DMS 273 treated with DMSO at 0.1 percent for 48 hours (cell line): ENCODE data around the gene PCGF6.
A peak's percentile ranks its signal among the peaks of the same experiment; 100 is the strongest.
"Not testable (repeated sequence)": the region's sequence is repeated elsewhere in the genome, so short reads cannot be mapped to it uniquely, and the experiment has no call there.

ENCODE experiments used
- DNase-seq: peaks from one replicate; lab custom pipeline; 2025; lab: John Stamatoyannopoulos, UW

The PCGF6 gene

GRCh38 chr10:103350517-103351260, at the start of gene PCGF6:
Gene PCGF6 (minus strand): TSS chr10:103351140. CDS start chr10:103351066, 74 bp downstream.
- DNase-seq: peak; percentile 37

- DNase-seq: no peak
Measured at GRCh38 chr10:103397191-103397825, 46.4 kb upstream of the PCGF6 start.

DNA sequence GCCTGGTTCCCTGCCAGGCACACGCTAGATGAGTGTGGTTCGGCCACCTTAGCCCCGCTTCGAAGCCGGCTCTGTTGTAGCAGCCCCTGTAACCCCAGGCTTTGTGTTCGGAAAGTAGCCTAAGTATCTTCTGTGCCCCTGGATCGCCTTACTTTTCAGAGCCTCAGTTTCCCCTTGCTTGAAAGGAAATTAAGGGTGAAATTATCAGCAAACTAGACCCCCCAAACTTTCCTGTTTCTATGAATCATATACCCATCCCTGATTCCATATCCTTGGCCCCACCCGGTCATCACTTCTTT, 45.8 kb upstream of the PCGF6 start:
- no peak for DNase-seq

DNA sequence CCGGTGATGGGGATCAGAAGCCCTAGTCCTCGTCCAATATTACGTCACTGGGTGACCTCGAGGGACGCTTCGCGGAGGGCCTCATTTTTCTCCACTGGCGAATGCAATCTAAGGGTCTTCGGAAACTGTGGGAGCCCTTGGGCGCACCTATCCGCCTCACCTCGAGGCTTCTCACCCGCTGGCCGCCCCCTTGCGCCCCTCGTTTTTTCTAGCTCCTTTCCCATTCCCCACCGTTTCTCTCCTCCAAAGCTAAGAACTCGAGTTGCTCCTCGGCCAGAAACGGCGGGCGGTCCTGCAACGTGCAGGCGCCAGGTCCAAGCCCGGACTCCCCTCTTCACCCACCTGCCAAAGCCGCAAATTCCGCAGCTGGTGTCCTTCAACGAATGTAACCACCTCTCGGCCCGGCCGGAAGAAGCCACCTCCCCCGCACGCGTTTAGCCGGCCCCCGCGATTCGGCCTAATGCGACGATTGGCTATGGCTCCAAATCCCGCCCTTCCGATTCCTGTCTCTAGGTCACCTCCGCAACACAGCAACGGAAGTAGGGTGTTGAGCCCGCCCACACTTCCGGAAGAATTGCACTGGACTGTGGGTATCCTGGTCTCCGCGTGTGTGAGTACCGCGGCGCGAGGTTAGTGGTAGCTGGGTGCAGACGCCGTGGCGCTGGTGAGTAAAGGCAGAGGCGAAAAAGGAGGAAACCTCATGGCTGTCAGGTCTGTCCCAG, 45.3 kb upstream of the PCGF6 start, which contains the start of the genes ATP5MK and PDCD11:
Gene ATP5MK, minus strand, starts transcription at position 409 of the 722 bp plus-strand sequence. CDS start 4,018 bp downstream, outside the sequence.
Gene PDCD11, plus strand, starts transcription at position 560 of the 722 bp plus-strand sequence. CDS start 1,801 bp downstream, outside the sequence.
- peak; percentile 93 for DNase-seq

- no peak for DNase-seq
Measured at GRCh38 chr10:103395754-103396066, 44.8 kb upstream of the PCGF6 start.

DNA sequence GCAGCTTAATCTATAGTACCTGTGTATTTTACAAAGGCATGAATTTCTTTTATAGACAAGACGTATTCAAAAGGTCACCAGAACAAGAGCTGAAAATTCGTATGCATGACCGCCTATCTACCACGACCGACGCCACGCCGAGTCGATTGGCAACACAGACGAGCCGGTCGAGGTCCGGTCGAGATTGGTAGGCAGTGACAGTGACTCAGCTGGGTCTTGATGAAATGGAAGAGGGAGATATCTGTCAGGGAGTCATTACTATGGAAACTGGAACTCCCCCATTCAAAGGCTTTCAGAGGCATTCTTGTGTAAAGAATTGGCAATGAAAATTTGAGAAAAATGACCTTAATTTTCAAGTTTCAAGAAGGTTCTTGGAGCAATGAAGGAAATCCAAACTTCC, 43.2 kb upstream of the PCGF6 start:
- DNase-seq: no peak

- DNase-seq: no peak
Measured at GRCh38 chr10:103382769-103383168, 31.8 kb upstream of the PCGF6 start.

- no peak for DNase-seq
Measured at GRCh38 chr10:103374263-103374662, 23.3 kb upstream of the PCGF6 start.

GRCh38 chr10:103373544-103373943, 22.6 kb upstream of the PCGF6 start:
- no peak for DNase-seq

- DNase-seq: peak; percentile 91
Measured at GRCh38 chr10:103367782-103368518, 17.0 kb upstream of the PCGF6 start, which contains the start of gene TAF5. Gene TAF5 (plus strand): TSS chr10:103367976. CDS start chr10:103367990, 14 bp downstream.

GRCh38 chr10:103367379-103367781, 16.4 kb upstream of the PCGF6 start:
- DNase-seq: no peak

DNA sequence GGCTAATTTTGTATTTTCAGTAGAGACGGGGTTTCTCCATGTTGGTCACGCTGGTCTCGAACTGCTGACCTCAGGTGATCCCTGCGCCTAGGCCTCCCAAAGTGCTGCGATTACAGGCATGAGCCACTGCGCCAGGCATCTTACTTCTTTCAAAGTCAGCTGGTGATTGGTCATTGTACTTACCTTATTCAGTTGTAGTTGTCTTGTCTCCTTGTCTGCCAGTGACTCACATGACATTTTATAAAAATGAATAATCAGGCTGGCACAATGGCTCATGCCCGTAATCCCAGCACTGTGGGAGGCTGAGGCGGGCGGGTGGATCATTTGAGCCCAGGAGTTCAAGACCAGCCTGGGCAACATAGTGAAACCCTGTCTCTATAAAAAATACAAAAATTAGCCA, 9.9 kb upstream of the PCGF6 start:
- not testable (repeated sequence) for DNase-seq

- DNase-seq: not testable (repeated sequence)
Measured at GRCh38 chr10:103359493-103359892, 8.6 kb upstream of the PCGF6 start.

GRCh38 chr10:103355906-103356599, 5.1 kb upstream of the PCGF6 start:
- no peak for DNase-seq

DNA sequence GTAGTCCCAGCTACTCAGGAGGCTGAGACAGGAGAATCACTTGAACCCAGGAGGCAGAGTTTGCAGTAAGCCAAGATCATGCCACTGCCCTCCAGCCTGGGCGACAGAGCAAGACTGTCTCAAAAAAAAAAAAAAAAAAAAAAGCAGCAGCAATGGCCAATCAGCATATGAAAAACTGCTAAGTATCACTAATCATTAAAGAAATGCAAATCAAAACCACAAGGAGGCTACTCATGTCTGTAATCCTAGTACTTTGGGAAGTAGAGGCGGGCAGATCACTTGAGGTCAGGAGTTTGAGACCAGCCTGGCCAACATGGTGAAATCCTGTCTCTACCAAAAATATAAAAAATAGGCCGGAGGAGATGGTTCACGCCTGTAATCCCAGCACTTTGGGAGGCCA, 3.6 kb upstream of the PCGF6 start:
- DNase-seq: not testable (repeated sequence)

GRCh38 chr10:103353281-103353680, 2.3 kb upstream of the PCGF6 start:
- DNase-seq: no peak

DNA sequence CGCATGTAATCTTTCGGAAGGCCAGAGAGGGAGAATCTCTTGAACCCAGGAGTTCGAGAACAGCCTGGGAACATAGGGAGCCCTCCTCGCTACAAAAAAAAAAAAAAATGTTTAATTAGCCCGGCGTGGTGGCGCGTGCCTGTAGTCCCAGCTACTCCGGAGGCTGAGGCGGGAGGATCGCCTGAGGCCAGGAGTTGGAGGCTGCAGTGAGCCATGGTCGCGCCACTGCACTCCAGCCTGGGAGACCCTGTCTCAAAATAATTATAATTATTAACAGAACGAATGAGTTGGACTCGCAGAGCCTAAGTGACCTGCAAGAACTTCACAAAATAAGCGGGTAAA, 794 bp downstream of the PCGF6 start:
- DNase-seq: no peak

- DNase-seq: no peak
Measured at GRCh38 chr10:103336370-103336769, 14.6 kb downstream of the PCGF6 start.

DNA sequence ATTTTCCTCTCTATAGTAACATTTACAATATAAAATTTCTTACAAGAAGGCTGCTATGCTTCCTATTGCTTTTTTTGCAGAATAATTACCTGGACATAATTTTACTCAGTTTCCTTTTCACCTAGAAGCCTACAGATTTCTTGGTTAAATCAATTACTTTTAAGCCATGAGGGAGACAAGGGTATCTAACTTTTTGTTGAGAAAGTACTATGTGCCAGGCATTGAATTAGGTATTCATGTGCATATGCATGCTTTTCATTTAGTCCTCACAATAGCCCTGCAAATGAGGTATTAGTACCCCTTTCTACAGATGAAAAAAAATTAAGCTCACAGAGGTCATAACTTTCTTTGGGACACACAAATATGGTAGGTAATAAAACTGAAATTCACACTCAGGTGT, 16.4 kb downstream of the PCGF6 start:
- DNase-seq: no peak

DNA sequence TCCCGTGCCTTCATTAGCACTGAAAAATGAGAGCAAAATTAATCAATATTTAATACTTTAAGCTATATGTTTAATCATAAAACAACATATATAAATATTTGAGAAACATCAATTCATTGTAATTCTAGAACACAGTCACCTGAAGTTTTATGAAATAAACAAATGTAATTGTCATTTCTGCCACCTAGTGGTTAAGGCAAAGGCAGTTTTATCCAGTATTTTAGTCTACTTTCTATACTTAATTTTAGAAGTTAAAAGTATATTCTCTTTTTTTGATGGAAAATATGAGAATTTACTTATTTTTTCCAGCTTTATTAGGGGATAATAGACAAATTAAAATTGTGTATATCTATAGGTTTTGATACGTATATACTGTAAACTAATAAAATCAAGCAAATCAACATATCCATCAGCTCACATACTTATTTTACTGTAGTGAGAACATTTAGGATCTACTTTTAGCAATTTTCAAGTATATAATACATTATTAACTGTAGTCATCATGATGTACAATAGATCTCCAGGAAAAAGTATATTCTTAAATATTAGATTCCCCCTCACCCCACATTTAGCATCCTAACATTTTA, 16.9 kb downstream of the PCGF6 start:
- no peak for DNase-seq

DNA sequence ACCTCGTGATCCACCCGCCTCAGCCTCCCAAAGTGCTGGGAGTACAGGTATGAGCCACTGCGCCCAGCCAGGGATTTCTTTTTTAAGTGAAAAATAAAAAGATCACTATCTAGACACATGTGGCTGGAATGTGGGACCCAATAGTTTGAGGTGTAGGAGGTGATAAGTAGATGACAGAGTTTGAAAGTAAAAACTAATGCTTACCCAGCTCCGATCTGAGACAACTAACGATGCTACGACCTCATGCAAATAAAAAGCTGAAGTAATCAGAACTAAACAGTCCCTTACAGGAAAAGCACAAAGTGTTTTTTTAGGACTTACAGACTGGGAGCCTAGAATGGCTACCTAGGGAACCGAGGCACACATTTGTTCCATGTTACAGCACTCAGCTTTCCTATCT, 23.0 kb downstream of the PCGF6 start:
- DNase-seq: no peak
